Measurements from ENCODE around the gene EVPL.
"Not testable (repeated sequence)": the region's sequence is repeated elsewhere in the genome, so short reads cannot be mapped to it uniquely, and the experiment has no call there.

Gene EVPL

DNA sequence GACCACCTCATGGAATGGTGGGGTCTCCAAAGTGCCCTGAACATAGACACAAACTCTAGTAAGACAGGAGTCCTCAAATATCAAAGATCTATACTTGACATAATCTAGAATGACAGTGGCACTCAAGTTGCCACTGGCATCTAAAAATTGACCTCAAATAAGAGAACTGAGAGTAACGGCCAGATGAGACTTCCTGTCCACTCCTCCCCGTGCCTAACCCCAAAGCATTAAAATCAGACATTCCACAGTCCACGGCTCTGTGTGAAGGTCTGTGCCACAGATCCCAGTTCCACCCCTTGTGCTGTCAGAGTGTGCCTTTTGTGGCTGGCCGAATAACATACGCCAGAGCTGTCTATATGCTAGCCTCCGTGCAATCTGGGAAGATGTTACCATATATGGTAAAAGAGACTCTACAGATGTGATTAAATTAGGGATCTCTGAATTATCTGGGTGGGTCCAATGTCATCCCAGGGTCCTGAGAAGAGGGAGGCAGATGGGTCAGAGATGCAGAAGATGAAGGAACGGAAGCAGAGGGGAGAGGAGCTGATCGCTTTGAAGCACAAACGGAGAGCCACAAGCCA lies 21.0 kb upstream of the EVPL start:
- no peak for DNase-seq

DNA sequence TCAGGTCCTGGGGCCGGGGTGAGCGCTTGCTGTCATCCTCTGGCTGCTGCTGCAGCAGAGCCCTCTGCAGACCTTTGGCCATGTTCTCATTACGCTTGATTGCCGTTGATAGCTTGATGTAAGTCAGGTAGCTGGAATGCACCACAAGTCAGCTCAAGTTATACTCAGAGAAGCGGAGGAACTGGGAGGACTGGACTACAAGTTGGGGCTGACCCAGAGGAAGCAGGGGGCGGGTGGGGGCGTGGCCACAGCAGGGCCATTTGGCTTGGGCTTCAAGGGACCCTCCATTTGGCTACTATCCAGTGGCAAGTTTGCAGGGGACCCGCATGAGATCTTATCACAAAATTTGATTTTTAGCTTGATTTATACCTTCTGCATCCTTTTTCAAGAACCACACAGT lies 19.0 kb upstream of the EVPL start:
- no peak for DNase-seq

GRCh38 chr17:76044475-76045007 lies 17.4 kb upstream of the EVPL start:
- DNase-seq = not testable (repeated sequence)

GRCh38 chr17:76042868-76043267 lies 15.8 kb upstream of the EVPL start:
- DNase-seq = not testable (repeated sequence)

GRCh38 chr17:76040376-76040775 lies 13.3 kb upstream of the EVPL start:
- no peak for DNase-seq

DNA sequence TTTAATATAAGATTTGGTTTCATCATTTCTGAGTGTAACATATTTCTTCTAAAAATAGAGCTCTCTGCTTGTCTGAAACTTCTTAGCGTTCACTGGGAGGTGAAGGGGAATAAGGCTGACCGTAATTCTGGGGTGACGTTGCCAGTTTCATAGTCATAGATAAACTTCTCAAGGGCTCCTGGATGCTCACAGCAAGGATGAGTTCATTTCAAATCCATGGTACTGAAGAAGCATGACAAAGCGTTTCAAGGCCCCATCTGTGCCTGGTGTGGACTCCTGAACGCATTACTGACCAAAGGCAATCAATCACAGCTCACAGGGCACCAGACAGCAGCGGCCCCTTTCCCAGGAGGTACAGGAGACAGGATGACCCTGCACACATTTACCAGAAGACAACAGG lies 12.0 kb upstream of the EVPL start:
- no peak for DNase-seq

DNA sequence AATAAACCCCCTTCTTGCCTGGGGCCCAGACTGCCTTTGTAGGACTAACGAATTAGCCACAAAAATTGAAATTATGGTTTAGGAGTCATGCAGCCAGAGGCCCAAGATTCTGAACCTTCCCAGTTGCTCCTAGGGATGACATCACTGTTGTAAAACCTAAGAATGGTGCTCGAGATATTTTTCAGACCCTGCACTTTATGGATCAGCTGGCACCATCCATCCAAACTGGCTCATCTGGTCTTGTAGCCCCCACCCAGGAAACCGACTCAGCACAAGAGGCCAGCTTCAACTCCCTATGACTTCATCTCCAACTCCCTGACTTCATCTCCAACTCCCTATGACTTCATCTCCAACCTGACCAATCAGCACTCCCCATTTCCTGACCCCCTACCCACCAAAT lies 10.9 kb upstream of the EVPL start:
- no peak for DNase-seq

DNA sequence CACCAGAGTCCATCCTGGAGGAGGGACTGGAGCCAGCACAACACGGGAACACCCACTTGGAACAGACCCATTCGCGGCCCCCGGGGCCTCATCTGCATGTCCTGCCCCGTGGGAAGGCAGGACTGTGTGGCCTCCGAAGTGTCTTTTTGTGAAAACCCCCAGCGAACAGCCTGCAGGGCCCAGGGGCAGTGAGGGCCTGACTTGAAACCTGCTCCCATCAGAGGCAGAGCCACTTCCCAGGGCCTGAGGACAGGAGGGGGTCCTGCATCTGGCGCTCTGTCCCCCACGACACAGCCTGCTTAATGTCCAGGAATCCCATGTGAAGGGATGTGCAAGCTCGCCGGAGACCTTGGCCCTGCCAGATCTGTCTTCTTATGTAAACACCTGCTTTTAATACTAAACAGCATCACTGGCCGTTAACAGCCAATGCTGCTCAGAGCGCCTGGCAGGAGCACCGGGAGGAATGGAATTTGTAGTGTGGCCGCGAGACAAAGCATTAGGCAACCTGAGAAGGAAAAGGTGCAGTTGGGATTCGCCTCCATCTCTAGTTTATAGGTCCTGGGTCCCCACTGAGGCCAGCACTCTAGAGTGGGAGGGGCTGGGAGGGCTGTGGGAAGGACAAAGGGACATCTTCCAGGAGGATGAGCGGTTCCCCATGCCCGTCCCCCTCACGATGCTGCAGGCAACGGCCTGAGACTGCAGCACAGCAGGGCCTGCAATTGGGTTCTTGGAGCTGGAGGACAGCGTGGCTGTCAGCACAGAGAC lies 9.6 kb upstream of the EVPL start:
- no peak for DNase-seq

- no peak for DNase-seq
Observed at GRCh38 chr17:76034428-76035350, 7.6 kb upstream of the EVPL start.

DNA sequence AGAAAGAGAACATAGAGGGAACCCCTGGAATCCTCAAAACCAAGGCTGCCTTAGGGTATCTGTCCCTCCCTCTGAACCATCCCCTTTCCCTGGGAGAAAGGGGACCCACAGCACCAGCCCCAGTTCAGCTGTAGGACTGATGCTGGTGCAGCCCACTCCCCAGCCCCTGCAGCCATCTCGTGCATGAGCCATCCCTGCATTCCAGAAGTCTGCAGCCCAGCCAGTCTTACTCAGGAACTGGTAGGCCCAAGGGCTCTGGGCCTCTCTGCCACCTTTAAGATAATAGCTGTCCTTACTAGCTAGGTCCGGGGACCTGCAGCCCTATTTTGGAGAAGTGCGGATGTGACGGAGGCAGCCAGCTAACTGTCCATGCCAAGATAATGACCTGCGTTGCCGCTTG lies 6.0 kb upstream of the EVPL start:
- no peak for DNase-seq

GRCh38 chr17:76032780-76033108 lies 5.6 kb upstream of the EVPL start:
- no peak for DNase-seq

DNA sequence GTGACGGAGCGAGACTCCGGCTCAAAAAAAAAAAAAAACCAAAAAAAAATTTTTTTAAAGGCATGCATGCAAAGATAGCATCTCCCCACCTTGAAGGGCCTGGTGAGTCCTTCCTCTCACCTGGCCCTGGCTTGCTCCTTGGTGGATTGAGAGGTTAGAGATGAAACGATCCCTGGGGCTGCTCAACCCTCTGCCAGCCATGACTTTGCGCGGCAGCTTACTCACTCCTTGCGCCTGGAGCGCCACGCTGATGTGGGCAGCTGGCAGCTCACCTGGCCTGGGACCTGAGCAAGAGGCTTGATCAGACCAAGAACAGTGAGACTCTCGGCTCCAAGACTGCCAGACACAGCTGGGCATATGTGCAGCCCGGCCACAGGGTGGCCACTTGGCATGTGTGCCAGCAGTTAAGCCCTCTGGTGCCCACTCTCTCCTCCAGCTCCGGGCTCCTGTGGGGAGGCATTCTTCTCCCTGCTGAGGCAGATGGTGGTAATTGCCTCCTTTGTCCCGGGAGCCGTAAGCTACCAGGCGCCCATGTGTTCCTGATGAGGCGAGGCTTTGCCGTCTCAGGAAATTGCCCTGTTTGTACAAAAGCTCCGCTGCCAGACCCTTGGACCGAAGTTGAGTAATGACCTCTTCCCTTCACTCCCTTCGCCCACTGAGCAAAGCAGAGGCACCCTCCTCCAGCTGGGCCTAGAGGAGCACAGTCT lies 5.1 kb upstream of the EVPL start:
- DNase-seq = no peak

- no peak for DNase-seq
Observed at GRCh38 chr17:76026714-76027158, 370 bp downstream of the EVPL start.

DNA sequence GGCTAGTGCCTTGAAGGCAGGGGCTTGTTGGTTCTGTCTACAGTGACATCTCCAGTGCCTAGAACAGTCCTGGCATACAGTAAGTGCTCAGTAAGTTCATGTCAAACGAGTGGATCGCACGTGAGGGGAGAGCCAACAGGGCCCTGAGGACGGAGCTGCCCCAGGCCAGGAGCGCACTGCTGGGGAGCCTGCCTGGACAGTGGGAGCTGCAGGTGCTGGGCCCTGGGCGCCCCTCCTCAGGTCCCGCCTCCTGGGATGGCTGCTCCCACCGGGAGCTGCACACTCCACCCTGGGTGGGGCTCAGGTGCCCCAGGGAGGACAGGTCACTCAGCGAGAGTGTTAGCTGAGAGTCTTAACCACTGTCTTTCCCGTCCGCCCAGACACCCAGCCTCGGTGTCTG lies 1.8 kb downstream of the EVPL start:
- DNase-seq = no peak

DNA sequence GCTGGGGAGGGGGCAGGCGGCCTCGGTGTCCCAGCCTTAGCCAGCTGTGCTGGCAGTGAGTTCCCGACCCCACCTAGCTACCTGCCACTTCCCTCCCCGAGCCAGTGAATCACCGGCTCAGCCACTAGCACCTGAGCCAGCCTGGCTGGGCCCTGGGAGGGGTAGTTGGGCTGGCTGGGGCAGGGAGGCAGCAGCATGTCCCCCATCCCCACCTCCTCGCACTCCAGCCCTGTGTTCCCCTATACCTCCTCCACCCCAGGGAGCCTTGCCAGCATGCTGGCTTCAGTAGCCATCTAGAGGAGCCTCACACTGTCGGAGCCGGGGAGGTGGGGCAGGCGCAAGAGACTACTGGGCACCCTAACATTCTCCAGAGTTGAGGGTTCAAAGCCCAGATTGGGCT lies 2.8 kb downstream of the EVPL start:
- DNase-seq = no peak

GRCh38 chr17:76023900-76024237 lies 3.2 kb downstream of the EVPL start:
- DNase-seq = no peak

DNA sequence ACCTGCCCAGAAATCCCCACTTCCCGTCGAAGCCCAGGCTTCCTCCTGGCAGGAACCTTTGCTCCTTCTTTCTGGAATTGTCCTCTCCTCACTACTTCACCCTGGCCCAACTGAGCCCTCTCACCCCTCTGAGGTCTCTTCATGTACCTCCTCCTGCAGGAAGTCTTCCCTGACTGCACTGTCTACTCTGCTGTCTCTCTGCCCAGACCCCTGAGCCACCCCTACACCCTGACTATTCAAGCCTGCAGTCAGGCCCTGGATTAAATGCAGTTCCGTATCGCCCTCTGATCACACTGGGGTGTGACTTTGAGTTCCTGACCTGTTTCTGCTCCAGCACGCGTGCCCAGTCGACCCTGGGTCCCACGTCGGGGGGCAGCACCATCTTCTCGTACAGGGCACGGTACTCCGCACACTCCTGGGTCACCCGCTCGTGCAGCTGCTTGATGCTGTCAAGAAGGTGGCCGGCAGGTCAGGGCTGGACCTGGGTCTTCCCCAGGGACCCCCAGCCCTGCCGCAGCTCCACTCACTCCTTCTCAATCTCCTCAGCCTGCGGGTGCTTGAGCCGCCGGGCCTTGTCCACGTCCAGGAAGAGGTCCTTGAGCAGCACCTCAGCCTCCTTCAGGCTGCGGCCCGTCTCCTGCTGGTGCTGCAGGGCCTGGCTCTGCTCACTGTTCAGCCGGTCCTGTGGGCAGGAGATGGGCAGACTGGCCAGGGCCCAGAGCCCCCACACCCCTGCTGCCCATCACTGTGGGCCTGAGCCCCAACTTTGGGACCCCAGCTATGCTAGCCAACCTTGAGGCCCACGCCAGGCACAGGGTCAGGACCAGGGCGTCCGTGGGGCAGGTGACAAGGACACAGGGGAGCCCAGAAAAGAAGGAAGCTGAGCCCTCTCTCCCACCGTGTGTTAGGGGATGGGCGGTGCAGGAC lies 3.9 kb downstream of the EVPL start:
- DNase-seq = no peak

GRCh38 chr17:76022285-76022684 lies 4.8 kb downstream of the EVPL start:
- no peak for DNase-seq

DNA sequence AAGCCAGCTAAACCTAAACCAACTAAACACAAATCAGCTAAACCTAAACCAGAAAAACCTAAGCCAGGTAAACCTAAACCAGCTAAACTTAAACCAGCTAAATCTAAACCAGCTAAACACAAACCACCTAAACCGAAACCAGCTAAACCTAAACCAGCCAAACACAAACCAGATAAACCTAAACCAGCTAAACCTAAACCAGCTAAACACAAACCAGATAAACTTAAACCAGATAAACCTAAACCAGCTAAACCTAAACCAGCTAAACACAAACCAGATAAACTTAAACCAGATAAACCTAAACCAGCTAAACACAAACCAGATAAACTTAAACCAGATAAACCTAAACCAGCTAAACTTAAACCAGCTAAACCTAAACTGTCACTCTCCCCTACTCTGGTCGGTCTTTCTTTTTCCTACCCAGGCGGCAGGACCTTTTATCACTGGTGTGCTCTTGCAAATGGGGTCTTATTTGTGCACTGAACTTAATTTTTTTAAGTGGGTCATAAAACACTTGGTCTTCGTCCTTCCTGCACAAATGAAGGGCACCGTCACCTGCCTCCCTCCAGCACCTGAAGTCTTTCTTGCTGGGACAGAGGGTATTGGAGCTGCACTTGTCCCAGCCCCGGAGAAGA lies 7.2 kb downstream of the EVPL start:
- DNase-seq = no peak

DNA sequence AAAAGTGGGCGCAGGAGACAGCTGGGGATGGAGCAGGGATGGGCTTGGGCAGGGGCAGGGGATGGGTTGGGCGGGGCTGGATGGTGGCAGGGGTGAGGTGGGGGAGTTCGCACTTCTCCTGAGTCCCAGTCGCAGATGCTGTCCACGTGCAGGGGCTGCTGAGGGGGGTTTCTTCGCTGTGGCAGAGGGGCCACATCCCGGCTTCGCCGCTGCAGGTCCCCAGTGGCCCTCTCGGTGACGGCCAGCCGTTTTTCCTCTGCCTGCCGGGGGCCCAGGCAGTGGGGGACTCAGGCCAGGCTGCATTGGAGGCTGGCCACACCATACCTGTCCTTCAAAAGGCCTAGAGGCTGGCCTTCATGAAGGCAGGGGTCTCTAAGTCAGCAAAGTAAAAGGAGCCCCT lies 8.3 kb downstream of the EVPL start:
- no peak for DNase-seq

- DNase-seq = no peak
Observed at GRCh38 chr17:76018340-76018680, 8.8 kb downstream of the EVPL start.

All from activated CD4-positive, alpha-beta T cell treated with anti-CD3 and anti-CD28 coated beads, Interleukin-10, Interleukin-2, amounts not matched to agents 100 ng/mL and 50 ng/mL, durations not matched to agents 16 hours and 8 hours (primary cell).